ENCODE measurements around the gene TGM2. TPM values are rescaled to one million over a fixed set of nuclear protein-coding genes. Genes with fewer than 3 reads are reported as not detected.

Gene TGM2
- total and polyA plus RNA-seq, 2 donors from 2014 or later = 44.6 to 611 TPM

DNA sequence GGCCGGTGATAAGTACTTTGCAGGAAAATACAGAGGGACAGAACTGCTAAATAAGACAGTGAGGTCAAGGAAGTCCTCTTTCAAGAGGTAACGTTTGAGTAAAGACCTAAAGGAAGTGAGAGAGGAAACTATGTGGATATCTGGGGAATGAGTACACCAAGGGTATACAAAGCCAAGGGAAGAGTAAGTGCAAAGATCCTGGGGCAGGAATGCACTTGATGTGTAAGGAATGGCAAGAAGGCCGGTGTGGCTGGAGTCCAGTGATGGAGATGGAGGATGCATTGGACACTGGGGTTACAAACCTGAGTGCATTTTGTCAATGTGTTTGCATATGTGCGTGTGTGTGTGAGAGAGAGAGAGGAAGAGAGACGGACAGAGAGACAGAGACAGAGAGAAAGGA is 32.1 kb upstream of the TGM2 start:
- Histone ChIP-seq H3K9ac (ENCODE audit: low read length in 3 of 3) (no peak overlapping the region), H3K4me1 (ENCODE audit: control insufficient read depth in 2 of 3, insufficient read depth in 2 of 3, low read depth in 1 of 3, low read length in 3 of 3) (no peaks in the 10 kb centered on the region), H3K27ac (ENCODE audit: low read depth in 2 of 2, low read length in 2 of 2) (no peak overlapping the region), H3K9me3 (ENCODE audit: control insufficient read depth in 2 of 3, insufficient read depth in 1 of 3, low read length in 3 of 3) (no peaks in the 10 kb centered on the region), H3K27me3 (ENCODE audit: control insufficient read depth, insufficient read depth, low read length) (no peaks in the 10 kb centered on the region), H3K36me3 (ENCODE audit: control insufficient read depth in 2 of 3, insufficient read depth in 3 of 3, low read length in 3 of 3) (no peaks in the 10 kb centered on the region), H3K4me3 (ENCODE audit: low read length in 3 of 3) (no peak overlapping the region)
- intact Hi-C loops (cut with DNase I) = no loop called here
- TF ChIP-seq CTCF (IDR thresholded peaks at IDR 0.05; ENCODE audit: borderline replicate concordance, extremely low read depth, insufficient read depth) = no peak
- no peak for FAIRE-seq
- DNase-seq = no peak

- Histone ChIP-seq H3K4me3 (ENCODE audit: low read length in 3 of 3) (no peak overlapping the region), H3K27ac (ENCODE audit: low read depth in 2 of 2, low read length in 2 of 2) (no peak overlapping the region), H3K36me3 (ENCODE audit: control insufficient read depth in 2 of 3, insufficient read depth in 3 of 3, low read length in 3 of 3) (no peaks in the 10 kb centered on the region), H3K27me3 (ENCODE audit: control insufficient read depth, insufficient read depth, low read length) (no peaks in the 10 kb centered on the region), H3K9ac (ENCODE audit: low read length in 3 of 3) (no peak overlapping the region), H3K9me3 (ENCODE audit: control insufficient read depth in 2 of 3, insufficient read depth in 1 of 3, low read length in 3 of 3) (no peaks in the 10 kb centered on the region), H3K4me1 (ENCODE audit: control insufficient read depth in 2 of 3, insufficient read depth in 2 of 3, low read depth in 1 of 3, low read length in 3 of 3) (no peaks in the 10 kb centered on the region)
- no peak for TF ChIP-seq CTCF (IDR thresholded peaks at IDR 0.05; ENCODE audit: borderline replicate concordance, extremely low read depth, insufficient read depth)
- intact Hi-C loops (cut with DNase I) = no loop called here
- DNase-seq (peak in 2 of 5 donors; percentile 33 to 91), FAIRE-seq (no peak)
These were observed 31.5 kb upstream of the TGM2 start for GRCh38 chr20:38196592-38196991.

DNA sequence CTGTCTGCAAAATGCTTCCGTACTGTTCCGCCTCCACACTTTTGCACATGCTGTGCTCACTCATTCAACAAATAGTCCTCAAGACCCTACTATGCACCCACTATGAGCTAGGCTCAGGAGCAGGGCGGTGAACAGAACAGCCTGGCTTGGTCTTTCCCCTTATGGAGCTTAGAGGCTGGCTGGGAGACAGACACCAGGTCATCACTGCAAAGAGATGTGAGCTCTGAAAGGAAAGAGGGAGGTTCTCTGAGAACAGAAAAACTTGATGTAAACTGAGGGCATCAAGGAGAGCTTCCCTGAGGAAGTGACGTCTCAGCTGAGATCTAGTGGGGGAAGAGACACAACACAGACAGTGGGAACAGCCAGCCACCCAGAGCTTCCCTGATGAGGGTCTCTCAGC is 31.0 kb upstream of the TGM2 start:
- Histone ChIP-seq H3K4me1 (ENCODE audit: control insufficient read depth in 2 of 3, insufficient read depth in 2 of 3, low read depth in 1 of 3, low read length in 3 of 3) (no peaks in the 10 kb centered on the region), H3K36me3 (ENCODE audit: control insufficient read depth in 2 of 3, insufficient read depth in 3 of 3, low read length in 3 of 3) (no peaks in the 10 kb centered on the region), H3K9ac (ENCODE audit: low read length in 3 of 3) (no peak overlapping the region), H3K27ac (ENCODE audit: low read depth in 2 of 2, low read length in 2 of 2) (no peak overlapping the region), H3K27me3 (ENCODE audit: control insufficient read depth, insufficient read depth, low read length) (no peaks in the 10 kb centered on the region), H3K4me3 (ENCODE audit: low read length in 3 of 3) (no peak overlapping the region), H3K9me3 (ENCODE audit: control insufficient read depth in 2 of 3, insufficient read depth in 1 of 3, low read length in 3 of 3) (no peaks in the 10 kb centered on the region)
- no peak for FAIRE-seq
- intact Hi-C loops (cut with DNase I) = no loop called here
- DNase-seq = no peak
- no peak for TF ChIP-seq CTCF (IDR thresholded peaks at IDR 0.05; ENCODE audit: borderline replicate concordance, extremely low read depth, insufficient read depth)

DNA sequence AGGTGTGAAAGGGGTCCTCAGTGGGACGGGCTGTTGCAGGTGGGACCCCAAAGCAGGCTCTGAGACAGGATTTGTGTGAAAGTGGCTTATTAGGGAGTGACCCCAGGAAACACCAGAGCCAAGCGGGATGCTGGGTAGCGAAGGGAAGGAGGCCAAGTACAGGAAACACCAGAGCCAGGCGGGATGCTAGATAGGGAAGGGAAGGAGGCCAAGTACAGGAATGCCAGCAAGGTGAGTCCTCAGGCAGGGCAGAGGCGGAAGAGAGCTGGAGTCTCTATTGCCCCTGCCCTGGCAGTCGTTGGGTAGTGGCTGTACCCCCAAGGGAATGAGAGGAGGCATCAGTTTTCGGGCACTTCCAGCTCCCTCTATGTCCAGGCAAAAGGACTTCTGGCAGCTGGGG is 30.5 kb upstream of the TGM2 start:
- no peak for TF ChIP-seq CTCF (IDR thresholded peaks at IDR 0.05; ENCODE audit: borderline replicate concordance, extremely low read depth, insufficient read depth)
- intact Hi-C loops (cut with DNase I) = no loop called here
- Histone ChIP-seq H3K27ac (ENCODE audit: low read depth in 2 of 2, low read length in 2 of 2) (no peak overlapping the region), H3K9me3 (ENCODE audit: control insufficient read depth in 2 of 3, insufficient read depth in 1 of 3, low read length in 3 of 3) (no peaks in the 10 kb centered on the region), H3K4me1 (ENCODE audit: control insufficient read depth in 2 of 3, insufficient read depth in 2 of 3, low read depth in 1 of 3, low read length in 3 of 3) (no peaks in the 10 kb centered on the region), H3K9ac (ENCODE audit: low read length in 3 of 3) (no peak overlapping the region), H3K27me3 (ENCODE audit: control insufficient read depth, insufficient read depth, low read length) (no peaks in the 10 kb centered on the region), H3K36me3 (ENCODE audit: control insufficient read depth in 2 of 3, insufficient read depth in 3 of 3, low read length in 3 of 3) (no peaks in the 10 kb centered on the region), H3K4me3 (ENCODE audit: low read length in 3 of 3) (no peak overlapping the region)
- FAIRE-seq = no peak
- no peak for DNase-seq

Measured in kidney (tissue), 14 donors.